ENCODE data around the gene HTR2C. TPM values are rescaled to one million over a fixed set of nuclear protein-coding genes. Genes with fewer than 3 reads are reported as not detected.

HTR2C gene
- total and polyA plus RNA-seq, 2 of the 4 experiments (the other 2 are of a cell fraction): not detected

- no peaks in the 10 kb centered on the region for H3K4me1 ChIP-seq (ENCODE audit: control insufficient read depth, insufficient read depth, low read length)
- no peaks in the 10 kb centered on the region for H3K9me3 ChIP-seq (ENCODE audit: control insufficient read depth, insufficient read depth, low read length)
- no peak overlapping the region for H2AK5ac ChIP-seq (ENCODE audit: low read depth, low read length)
- H2BK120ac ChIP-seq (ENCODE audit: low read depth, low read length): no peak overlapping the region
- no peaks in the 10 kb centered on the region for H3K79me1 ChIP-seq (ENCODE audit: low read depth in 1 of 2, low read length in 2 of 2)
- no peak overlapping the region for H3K4me3 ChIP-seq (ENCODE audit: insufficient read depth, low read depth, low read length)
- H4K20me1 ChIP-seq (ENCODE audit: insufficient read depth, low read length): no peaks in the 10 kb centered on the region
- no peak overlapping the region for H4K91ac ChIP-seq (ENCODE audit: insufficient read depth, low read depth, low read length)
- ChIA-PET CTCF (no interaction called here), POLR2A (ENCODE audit: unreplicated experiment) (no interaction called here)
- H2BK15ac ChIP-seq (ENCODE audit: low read depth, low read length): no peak overlapping the region
- no peak overlapping the region for H3K18ac ChIP-seq (ENCODE audit: low read depth, low read length)
- BruUV-seq (replicated peaks): no TSS peak
- dilution Hi-C loops (cut with HindIII; ENCODE audit: low sequenced_read_pairs, unreplicated experiment): no loop called here
- H4K8ac ChIP-seq (ENCODE audit: low read depth in 2 of 2, low read length in 2 of 2): no peak overlapping the region
- no peak for TF ChIP-seq USF2 (IDR thresholded peaks at IDR 0.05; ENCODE audit: low read depth, low read length)
- TF ChIP-seq FOS (IDR thresholded peaks at IDR 0.05; ENCODE audit: low read depth, low read length): no peak
- no peak for TF ChIP-seq POLR2A (IDR thresholded peaks at IDR 0.05; ENCODE audit: low read depth, low read length)
- TF ChIP-seq, protein P1, sequence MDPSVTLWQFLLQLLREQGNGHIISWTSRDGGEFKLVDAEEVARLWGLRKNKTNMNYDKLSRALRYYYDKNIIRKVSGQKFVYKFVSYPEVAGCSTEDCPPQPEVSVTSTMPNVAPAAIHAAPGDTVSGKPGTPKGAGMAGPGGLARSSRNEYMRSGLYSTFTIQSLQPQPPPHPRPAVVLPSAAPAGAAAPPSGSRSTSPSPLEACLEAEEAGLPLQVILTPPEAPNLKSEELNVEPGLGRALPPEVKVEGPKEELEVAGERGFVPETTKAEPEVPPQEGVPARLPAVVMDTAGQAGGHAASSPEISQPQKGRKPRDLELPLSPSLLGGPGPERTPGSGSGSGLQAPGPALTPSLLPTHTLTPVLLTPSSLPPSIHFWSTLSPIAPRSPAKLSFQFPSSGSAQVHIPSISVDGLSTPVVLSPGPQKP (IDR thresholded peaks at IDR 0.05; ENCODE audit: borderline replicate concordance, low read depth, low read length): no peak
- TF ChIP-seq MAFK (IDR thresholded peaks at IDR 0.05; ENCODE audit: low read depth, low read length): no peak
- TF ChIP-seq SMC3 (IDR thresholded peaks at IDR 0.05; ENCODE audit: low read depth, low read length): no peak
- TF ChIP-seq RAD21 (IDR thresholded peaks at IDR 0.05; ENCODE audit: low read length): no peak
- no peak for TF ChIP-seq CEBPB (IDR thresholded peaks at IDR 0.05; ENCODE audit: low read depth, low read length)
- no peak for TF ChIP-seq BHLHE40 (IDR thresholded peaks at IDR 0.05; ENCODE audit: low read depth, low read length)
- no peak for TF ChIP-seq RCOR1 (IDR thresholded peaks at IDR 0.05; ENCODE audit: insufficient replicate concordance, low read length)
- TF ChIP-seq, protein P2, sequence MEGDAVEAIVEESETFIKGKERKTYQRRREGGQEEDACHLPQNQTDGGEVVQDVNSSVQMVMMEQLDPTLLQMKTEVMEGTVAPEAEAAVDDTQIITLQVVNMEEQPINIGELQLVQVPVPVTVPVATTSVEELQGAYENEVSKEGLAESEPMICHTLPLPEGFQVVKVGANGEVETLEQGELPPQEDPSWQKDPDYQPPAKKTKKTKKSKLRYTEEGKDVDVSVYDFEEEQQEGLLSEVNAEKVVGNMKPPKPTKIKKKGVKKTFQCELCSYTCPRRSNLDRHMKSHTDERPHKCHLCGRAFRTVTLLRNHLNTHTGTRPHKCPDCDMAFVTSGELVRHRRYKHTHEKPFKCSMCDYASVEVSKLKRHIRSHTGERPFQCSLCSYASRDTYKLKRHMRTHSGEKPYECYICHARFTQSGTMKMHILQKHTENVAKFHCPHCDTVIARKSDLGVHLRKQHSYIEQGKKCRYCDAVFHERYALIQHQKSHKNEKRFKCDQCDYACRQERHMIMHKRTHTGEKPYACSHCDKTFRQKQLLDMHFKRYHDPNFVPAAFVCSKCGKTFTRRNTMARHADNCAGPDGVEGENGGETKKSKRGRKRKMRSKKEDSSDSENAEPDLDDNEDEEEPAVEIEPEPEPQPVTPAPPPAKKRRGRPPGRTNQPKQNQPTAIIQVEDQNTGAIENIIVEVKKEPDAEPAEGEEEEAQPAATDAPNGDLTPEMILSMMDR (conservative IDR thresholded peaks at IDR 0.05; ENCODE audit: low read depth, low read length): no peak
- no peak for TF ChIP-seq MAZ (IDR thresholded peaks at IDR 0.05; ENCODE audit: borderline replicate concordance, low read depth, low read length)
- in situ Hi-C loops (cut with MboI; ENCODE audit: low sequenced_read_pairs): no loop called here
- ATAC-seq (ENCODE audit: low read depth) (no peak), DNase-seq (no peak)
- H4K5ac ChIP-seq (ENCODE audit: low read depth, low read length): no peak overlapping the region
- no peaks in the 10 kb centered on the region for H3K9me1 ChIP-seq (ENCODE audit: insufficient read depth, low read length)
- no CpG with 5 or more reads among the region's 1 CpG for WGBS, 2 experiments (ENCODE audit: extremely low coverage in 2 of 2, insufficient read length in 1 of 2)
- no peak overlapping the region for H3K27ac ChIP-seq (ENCODE audit: insufficient read depth, low read length)
- H3K4me2 ChIP-seq (ENCODE audit: low read depth, low read length): no peak overlapping the region
- H2BK5ac ChIP-seq (ENCODE audit: low read depth, low read length, poor library complexity, severe bottlenecking): no peak overlapping the region
- H3K36me3 ChIP-seq (ENCODE audit: control insufficient read depth, insufficient read depth, low read length): no peaks in the 10 kb centered on the region
- H2BK20ac ChIP-seq (ENCODE audit: low read depth, low read length): no peak overlapping the region
- H2AFZ ChIP-seq (replicated peaks; ENCODE audit: low read length, poor library complexity): no peak overlapping the region
- H2AK9ac ChIP-seq (replicated peaks; ENCODE audit: low read depth, low read length, poor library complexity): no peak overlapping the region
- no peak overlapping the region for H3K23ac ChIP-seq (ENCODE audit: low read depth, low read length)
- no peak overlapping the region for H3K4ac ChIP-seq (ENCODE audit: low read depth, low read length)
- H3K27me3 ChIP-seq (ENCODE audit: control insufficient read depth, insufficient read depth, low read length): no peaks in the 10 kb centered on the region
- intact Hi-C loops (cut with micrococcal nuclease): no loop called here
- H3K14ac ChIP-seq (replicated peaks; ENCODE audit: low read depth, low read length): no peak overlapping the region
- no peak overlapping the region for H3K9ac ChIP-seq (ENCODE audit: low read depth, low read length)
- no peak overlapping the region for H3K56ac ChIP-seq (ENCODE audit: extremely low read depth, insufficient read depth, low read length)
These were observed 125.5 kb downstream of the HTR2C start for GRCh38 chrX:114709406-114709805.
